Osteocyte (in vitro differentiated cells): ENCODE measurements around the gene KTI12. TPM values are rescaled to one million over a fixed set of nuclear protein-coding genes. Genes with fewer than 3 reads are reported as not detected.
"Not testable (repeated sequence)": the region's sequence is repeated elsewhere in the genome, so short reads cannot be mapped to it uniquely, and the experiment has no call there.

Source experiments
- DNase-seq: peaks from one replicate; pipeline ENCODE4 v3.0.0; 2021; ENCODE audit warnings: mixed read lengths; ENCODE audit not compliant: unreplicated experiment; ENCODE audit errors: extremely low spot score
- H3K27ac Mint-ChIP-seq: one replicate; pipeline ENCODE4 v1.8.0; 2021; ENCODE audit warnings: mild to moderate bottlenecking, mixed read lengths; ENCODE audit not compliant: unreplicated experiment
- H3K27me3 Mint-ChIP-seq: one replicate; pipeline ENCODE4 v1.8.0; 2021; ENCODE audit warnings: mixed read lengths; ENCODE audit not compliant: unreplicated experiment
- H3K36me3 Mint-ChIP-seq: one replicate; pipeline ENCODE4 v1.8.0; 2021; ENCODE audit warnings: mixed read lengths; ENCODE audit not compliant: unreplicated experiment
- H3K4me1 Mint-ChIP-seq: one replicate; pipeline ENCODE4 v1.8.0; 2021; ENCODE audit warnings: mixed read lengths; ENCODE audit not compliant: unreplicated experiment
- H3K4me3 Mint-ChIP-seq: one replicate; pipeline ENCODE4 v1.8.0; 2021; ENCODE audit warnings: mild to moderate bottlenecking, moderate library complexity, mixed read lengths; ENCODE audit not compliant: unreplicated experiment
- H3K9me3 Mint-ChIP-seq: one replicate; pipeline ENCODE4 v1.8.0; 2021; ENCODE audit warnings: mixed read lengths; ENCODE audit not compliant: unreplicated experiment
- total RNA-seq: library from RNA; stranded (reverse); gene quantifications from 2 replicates; pipeline ENCODE4 v1.2.1, GENCODE V29; 2021
- TF ChIP-seq, protein P1 (sequence below): fragments of 200-600 bp; sonication (generic); IDR thresholded peaks from 2 replicates; pipeline ENCODE4 v1.5.0; 2021; ENCODE audit warnings: antibody characterized with exemption, mild to moderate bottlenecking, moderate library complexity

KTI12 gene
- total RNA-seq, 1 donor from 2014 or later = 9.9 TPM

GRCh38 chr1:52037909-52038308 is 4.3 kb upstream of the KTI12 start:
- Mint-ChIP-seq H3K27me3 (no peaks in the 10 kb centered on the region), H3K4me3 (no peak overlapping the region), H3K36me3 (peaks cover 17% of the 10 kb centered on the region), H3K9me3 (no peaks in the 10 kb centered on the region), H3K27ac (no peak overlapping the region), H3K4me1 (peaks cover 7% of the 10 kb centered on the region)
- TF ChIP-seq, protein P1, sequence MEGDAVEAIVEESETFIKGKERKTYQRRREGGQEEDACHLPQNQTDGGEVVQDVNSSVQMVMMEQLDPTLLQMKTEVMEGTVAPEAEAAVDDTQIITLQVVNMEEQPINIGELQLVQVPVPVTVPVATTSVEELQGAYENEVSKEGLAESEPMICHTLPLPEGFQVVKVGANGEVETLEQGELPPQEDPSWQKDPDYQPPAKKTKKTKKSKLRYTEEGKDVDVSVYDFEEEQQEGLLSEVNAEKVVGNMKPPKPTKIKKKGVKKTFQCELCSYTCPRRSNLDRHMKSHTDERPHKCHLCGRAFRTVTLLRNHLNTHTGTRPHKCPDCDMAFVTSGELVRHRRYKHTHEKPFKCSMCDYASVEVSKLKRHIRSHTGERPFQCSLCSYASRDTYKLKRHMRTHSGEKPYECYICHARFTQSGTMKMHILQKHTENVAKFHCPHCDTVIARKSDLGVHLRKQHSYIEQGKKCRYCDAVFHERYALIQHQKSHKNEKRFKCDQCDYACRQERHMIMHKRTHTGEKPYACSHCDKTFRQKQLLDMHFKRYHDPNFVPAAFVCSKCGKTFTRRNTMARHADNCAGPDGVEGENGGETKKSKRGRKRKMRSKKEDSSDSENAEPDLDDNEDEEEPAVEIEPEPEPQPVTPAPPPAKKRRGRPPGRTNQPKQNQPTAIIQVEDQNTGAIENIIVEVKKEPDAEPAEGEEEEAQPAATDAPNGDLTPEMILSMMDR = no peak
- no peak for DNase-seq

DNA sequence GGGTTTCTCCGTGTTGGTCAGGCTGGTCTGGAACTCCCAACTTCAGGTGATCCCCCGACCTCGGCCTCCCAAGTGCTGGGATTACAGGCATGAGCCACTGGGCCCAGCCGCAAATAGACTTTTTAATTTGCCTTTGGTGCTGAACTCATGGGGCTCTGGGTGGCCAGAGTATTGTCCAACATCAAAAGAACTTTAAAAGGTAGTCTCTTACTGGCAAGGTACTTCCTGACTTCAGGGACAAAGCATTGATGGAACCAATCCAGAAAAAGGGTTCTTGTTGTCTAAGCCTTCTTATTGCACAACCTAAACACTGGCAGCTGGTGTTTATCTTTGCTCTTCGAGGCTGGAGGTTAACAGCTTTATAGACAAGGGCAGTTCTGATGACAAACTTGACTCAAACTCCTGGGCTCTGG is 3.8 kb upstream of the KTI12 start:
- Mint-ChIP-seq H3K4me1 (peaks cover 9% of the 10 kb centered on the region), H3K27ac (no peak overlapping the region), H3K9me3 (no peaks in the 10 kb centered on the region), H3K36me3 (peaks cover 17% of the 10 kb centered on the region), H3K4me3 (no peak overlapping the region), H3K27me3 (no peaks in the 10 kb centered on the region)
- TF ChIP-seq, protein P1 = no peak
- no peak for DNase-seq

GRCh38 chr1:52034050-52034384 is 407 bp upstream of the KTI12 start:
- TF ChIP-seq, protein P1 = no peak
- peak overlapping the region; percentile 94 for H3K4me3 Mint-ChIP-seq
- no peak for DNase-seq
- H3K9me3 Mint-ChIP-seq = no peaks in the 10 kb centered on the region
- peaks cover 34% of the 10 kb centered on the region for H3K4me1 Mint-ChIP-seq
- H3K27ac Mint-ChIP-seq = peak overlapping the region; percentile 97
- H3K27me3 Mint-ChIP-seq = no peaks in the 10 kb centered on the region
- H3K36me3 Mint-ChIP-seq = peaks cover 11% of the 10 kb centered on the region

DNA sequence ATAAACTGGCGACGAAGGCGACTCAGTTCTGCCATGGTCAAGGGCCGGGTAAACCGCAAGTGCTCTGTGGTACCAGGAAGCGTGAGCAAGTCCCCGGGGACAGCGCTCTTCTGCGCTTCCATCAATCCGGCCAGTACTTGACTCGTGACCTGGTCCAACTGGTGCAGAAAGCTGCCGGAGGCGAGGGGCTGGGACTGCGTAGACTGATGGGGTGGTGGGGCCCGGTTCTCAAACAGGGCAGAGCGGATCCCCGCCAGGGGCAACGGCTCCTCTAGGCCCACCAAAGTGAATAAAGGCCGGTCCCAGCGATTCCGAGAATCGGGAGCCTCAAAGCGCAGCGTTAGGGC is 852 bp downstream of the KTI12 start:
- DNase-seq = no peak
- Mint-ChIP-seq H3K27me3 (no peaks in the 10 kb centered on the region), H3K27ac (peak overlapping the region; percentile 97), H3K4me1 (peaks cover 41% of the 10 kb centered on the region), H3K9me3 (no peaks in the 10 kb centered on the region), H3K36me3 (peaks cover 11% of the 10 kb centered on the region), H3K4me3 (peak overlapping the region; percentile 94)
- TF ChIP-seq, protein P1 = no peak

GRCh38 chr1:52032124-52032784 is 1.4 kb downstream of the KTI12 start:
- H3K4me1 Mint-ChIP-seq = peaks cover 41% of the 10 kb centered on the region
- peak overlapping the region; percentile 94 for H3K4me3 Mint-ChIP-seq
- no peaks in the 10 kb centered on the region for H3K27me3 Mint-ChIP-seq
- TF ChIP-seq, protein P1 = no peak
- H3K27ac Mint-ChIP-seq = peak overlapping the region; percentile 97
- no peaks in the 10 kb centered on the region for H3K9me3 Mint-ChIP-seq
- DNase-seq = no peak
- peaks cover 10% of the 10 kb centered on the region for H3K36me3 Mint-ChIP-seq

GRCh38 chr1:52028839-52029238 is 4.8 kb downstream of the KTI12 start:
- peaks cover 18% of the 10 kb centered on the region for H3K36me3 Mint-ChIP-seq
- not testable (repeated sequence) for H3K9me3 Mint-ChIP-seq, H3K27ac Mint-ChIP-seq, DNase-seq, H3K27me3 Mint-ChIP-seq, H3K4me3 Mint-ChIP-seq
- peaks cover 36% of the 10 kb centered on the region for H3K4me1 Mint-ChIP-seq
